NCI-H82 (cell line): ENCODE results near the gene ZNF165.
A peak's percentile ranks its signal among the peaks of the same experiment; 100 is the strongest.
"Not testable (repeated sequence)": the region's sequence is repeated elsewhere in the genome, so short reads cannot be mapped to it uniquely, and the experiment has no call there.

Source experiments
- DNase-seq: peaks from one replicate; lab custom pipeline; 2025; lab: John Stamatoyannopoulos, UW

Gene ZNF165

DNA sequence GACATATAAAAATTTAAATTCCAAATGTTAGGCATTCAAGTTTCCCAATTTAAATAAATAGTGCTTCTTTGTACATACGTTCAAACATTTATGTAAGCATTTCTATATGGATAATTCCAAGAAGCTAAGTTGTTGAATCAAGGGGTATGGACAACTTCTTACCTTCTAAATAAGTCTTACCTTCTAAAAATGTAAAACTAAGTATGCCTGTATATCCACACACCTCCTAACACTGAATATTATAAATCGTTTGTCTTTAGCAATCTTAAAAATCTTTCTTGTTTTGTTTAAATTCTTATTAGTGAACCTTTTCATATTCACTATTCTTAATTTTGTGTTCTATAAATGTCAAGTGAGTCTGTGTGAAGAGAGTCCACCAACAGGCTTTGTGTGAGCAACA is 41.5 kb downstream of the ZNF165 start:
- DNase-seq, result no peak

GRCh38 chr6:28122283-28122682 is 41.9 kb downstream of the ZNF165 start:
- not testable (repeated sequence) for DNase-seq

- DNase-seq, result peak; percentile 93
Measured at GRCh38 chr6:28124350-28124970, 44.1 kb downstream of the ZNF165 start, which contains the start of gene ZSCAN16. Gene ZSCAN16, plus strand, starts transcription at chr6:28124609. Its CDS starts 835 bp downstream, at chr6:28125444.

DNA sequence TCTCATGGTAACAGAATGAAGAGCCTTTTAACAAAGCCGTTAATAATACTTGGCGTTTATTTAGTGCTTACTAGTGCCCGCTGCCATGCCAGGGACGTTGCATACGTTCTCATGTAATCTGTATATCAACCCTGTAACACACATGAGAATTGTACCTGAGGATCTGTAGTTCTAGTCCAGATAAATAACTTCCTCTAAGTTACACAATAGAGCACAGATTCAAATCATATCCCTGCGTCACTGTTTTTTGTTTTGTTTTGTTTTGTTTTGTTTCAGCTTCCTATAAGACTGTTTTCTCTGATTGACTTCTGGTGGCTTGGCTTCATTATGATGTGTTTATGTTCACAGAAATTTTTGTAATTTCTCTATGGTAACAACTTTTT is 44.6 kb downstream of the ZNF165 start:
- no peak for DNase-seq

- no peak for DNase-seq
Measured at GRCh38 chr6:28125401-28125800, 45.0 kb downstream of the ZNF165 start.

DNA sequence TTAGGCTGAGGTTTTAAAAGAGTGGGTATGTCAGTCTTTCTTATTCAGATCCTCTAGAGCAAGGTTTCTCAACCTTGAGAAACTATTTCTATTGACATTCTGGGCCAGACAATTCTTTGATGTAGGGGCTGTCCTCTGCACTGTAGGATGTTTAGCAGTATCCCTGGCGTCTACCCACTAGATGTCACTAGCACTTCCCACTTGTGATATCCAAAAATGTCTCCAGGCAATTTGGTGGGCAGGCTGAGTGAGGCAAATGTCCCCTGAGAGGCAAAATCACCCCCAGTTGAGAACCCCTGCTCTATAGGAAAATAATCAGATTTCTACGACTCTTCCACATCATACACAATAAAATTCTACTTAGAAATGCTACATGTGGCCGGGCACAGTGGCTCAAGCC is 53.6 kb downstream of the ZNF165 start:
- DNase-seq, result peak; percentile 51

DNA sequence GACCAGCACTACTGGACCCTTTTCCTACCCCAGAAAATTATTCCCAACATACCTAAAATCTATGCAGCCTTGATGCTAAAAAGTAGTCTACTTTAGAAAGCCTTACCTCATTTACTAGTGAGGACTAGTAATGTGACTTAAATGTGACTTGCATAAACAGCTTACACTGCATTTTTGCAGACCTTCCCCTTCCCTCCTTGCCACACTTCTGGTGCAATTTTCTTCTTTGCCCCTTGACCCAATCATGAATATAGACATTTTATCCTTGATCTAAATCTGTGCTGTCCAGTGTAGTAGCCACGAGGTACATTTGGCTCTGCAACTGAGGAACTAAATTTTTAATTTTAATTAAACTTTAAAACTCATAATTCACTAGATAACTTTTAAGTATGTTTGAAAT is 54.3 kb downstream of the ZNF165 start:
- no peak for DNase-seq

GRCh38 chr6:28135393-28135792 is 55.0 kb downstream of the ZNF165 start:
- DNase-seq, result peak; percentile 56

GRCh38 chr6:28136585-28137504 is 56.5 kb downstream of the ZNF165 start:
- DNase-seq, result peak; percentile 95

DNA sequence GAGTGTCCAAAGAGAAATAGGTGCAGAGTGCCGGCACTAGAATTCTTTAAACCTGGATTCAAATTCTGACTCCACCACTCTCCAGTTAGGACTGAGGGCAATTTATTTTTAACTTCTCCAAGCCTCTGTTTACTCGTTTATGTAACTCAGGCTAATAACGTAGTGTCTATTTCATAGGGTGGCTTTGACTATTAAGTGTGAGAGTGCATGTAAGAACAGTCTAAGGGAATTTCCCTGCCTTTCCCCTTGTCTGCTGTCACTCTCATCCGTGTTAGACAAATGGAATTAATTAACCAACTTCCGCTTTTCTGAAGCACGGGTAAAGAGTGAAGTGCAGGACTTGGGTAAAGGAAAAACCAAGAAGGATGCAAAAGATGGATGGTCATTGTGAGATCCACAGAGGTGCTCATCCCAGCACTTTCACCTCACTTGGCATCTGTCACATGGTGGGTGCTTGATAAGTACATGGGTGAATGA is 57.2 kb downstream of the ZNF165 start:
- peak; percentile 49 for DNase-seq
